HPDE6-E6E7 (cell line): Measurements from ENCODE around the gene KRTAP10-6.
"Not testable (repeated sequence)": the region's sequence is repeated elsewhere in the genome, so short reads cannot be mapped to it uniquely, and the experiment has no call there.

Source experiments
- DNase-seq: peaks from one replicate; pipeline ENCODE4 v3.0.0; 2011; ENCODE audit warnings: missing footprints; ENCODE audit errors: extremely low spot score

The KRTAP10-6 gene

DNA sequence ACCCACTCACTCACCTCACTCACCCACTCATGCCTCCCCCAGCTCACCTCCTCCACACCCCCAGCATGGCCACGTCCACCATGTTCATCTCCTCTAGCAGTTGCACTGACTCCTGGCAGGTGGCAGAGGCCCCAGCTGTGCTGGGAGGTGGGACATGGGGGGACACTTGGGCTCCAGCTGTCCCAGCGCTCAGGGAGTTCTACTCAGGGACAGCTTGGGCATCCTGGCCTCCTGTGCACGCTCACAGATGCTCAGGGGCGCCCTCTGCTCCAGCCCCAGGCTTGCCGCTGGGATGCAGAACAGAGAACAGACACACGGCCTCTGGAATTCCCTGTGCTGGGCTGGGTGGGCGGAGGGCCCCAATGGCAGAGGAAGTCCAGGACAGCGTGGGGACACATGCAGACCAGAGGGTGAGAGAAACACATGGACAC, 24.8 kb upstream of the KRTAP10-6 start:
- no peak for DNase-seq

DNA sequence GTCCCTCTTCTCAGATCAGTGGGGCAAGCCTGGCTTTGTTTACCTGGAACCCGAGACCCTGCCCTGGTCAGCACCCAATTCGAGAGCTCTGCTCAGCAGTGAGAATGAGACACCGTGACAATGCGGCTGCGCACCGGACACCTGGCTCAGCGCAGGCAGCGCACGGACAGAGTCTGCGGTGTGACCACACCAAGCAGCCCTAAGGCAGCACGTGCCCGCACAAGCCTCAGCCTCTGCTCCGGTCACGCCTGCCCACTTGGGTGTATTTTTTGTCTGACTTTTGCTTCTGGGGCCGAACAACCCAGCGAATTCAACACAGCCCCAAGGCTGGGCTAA, 24.3 kb upstream of the KRTAP10-6 start:
- DNase-seq: no peak

DNA sequence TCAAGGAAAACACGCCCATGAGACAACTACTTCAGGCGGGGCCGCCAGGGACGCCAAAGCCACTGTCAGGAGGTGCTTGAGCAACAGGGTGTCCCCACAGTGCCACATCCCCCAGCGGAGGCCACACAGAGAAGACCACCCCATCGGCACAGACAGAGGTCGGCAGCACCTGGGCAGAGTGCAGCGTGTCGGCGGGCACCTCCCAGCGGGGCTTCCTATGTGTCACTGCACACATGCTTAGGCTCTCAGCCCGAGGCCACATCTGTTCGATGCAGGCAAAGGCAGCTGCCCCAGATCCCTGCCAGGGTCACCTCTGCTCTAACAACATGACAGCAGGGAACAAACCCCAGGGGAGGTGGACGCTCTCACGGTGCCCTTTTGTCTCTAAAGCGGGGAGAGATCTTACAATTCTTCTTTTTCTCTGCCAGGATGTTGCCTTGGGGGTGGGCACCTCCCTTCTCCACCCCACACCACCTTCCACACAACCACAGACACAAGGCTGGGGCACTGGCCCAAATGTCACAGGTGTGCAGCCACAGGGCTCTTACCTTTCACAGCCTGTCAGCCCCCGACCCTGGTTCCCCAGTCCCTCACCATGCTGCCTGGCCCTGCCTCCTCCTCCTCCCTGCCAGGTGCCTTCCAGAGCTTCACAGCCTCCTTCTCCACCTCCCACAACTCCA, 23.7 kb upstream of the KRTAP10-6 start:
- DNase-seq: no peak

DNA sequence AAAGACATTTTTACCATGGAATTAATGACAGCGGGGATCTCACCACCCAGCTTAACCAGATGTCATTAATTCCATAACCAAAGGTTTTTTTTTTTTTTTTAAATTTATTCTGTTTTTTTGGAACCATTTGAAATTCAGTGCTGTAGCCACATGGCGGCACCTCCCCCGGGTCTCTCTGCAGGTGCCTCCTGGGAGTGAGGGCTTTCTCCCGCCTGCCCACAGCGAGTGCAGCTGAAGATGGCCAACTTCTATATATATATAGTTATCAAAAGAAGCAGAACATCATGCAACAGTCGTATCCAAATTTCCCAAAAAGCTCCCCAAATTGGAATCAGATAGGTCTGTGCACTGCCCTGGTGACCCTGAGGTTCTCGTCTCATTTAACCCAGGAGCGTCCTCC, 23.2 kb upstream of the KRTAP10-6 start:
- no peak for DNase-seq

DNA sequence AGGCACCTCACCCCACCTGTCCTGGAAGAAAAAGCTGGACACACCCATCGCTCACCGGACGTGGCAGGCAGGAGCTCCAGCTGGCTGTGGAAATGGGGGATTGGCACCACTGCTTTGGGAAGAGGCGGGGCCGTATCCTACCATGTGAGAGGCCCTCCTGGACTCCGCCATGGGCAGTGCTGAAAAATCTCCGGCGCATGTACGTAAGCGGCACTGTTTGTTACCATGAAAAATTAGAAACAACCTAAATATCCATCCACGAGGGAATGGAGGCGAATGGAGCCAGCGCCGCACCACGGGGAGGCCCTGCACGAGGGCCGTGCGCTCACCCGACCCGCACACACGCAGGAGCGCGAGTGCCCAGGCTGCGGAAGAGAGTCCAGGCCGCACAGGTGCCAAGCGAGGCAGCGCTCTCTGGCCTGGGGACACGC, 22.7 kb upstream of the KRTAP10-6 start:
- no peak for DNase-seq

DNA sequence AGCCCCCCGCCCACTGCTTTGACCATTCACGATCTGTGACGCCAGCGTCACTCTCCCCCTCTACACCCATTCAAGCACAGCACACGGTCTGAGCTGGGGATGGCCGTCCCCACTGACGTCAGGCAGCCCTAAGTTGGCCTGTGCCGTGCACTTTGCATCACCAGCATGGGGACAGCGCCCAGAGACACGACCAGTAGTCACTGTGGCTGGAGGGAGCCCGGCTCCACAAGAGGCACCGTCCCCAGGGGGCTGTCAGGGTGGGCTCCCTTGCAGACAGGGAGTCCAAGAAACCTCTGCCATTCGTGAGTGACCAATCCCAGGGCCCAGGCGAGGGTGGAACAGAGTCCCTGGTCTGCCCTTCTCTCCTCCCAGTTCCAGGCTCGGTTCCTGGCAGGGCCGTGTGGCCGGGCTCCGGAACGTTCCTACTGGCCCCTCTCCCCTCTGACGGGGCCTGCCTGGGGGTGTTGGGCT, 21.9 kb upstream of the KRTAP10-6 start:
- no peak for DNase-seq

DNA sequence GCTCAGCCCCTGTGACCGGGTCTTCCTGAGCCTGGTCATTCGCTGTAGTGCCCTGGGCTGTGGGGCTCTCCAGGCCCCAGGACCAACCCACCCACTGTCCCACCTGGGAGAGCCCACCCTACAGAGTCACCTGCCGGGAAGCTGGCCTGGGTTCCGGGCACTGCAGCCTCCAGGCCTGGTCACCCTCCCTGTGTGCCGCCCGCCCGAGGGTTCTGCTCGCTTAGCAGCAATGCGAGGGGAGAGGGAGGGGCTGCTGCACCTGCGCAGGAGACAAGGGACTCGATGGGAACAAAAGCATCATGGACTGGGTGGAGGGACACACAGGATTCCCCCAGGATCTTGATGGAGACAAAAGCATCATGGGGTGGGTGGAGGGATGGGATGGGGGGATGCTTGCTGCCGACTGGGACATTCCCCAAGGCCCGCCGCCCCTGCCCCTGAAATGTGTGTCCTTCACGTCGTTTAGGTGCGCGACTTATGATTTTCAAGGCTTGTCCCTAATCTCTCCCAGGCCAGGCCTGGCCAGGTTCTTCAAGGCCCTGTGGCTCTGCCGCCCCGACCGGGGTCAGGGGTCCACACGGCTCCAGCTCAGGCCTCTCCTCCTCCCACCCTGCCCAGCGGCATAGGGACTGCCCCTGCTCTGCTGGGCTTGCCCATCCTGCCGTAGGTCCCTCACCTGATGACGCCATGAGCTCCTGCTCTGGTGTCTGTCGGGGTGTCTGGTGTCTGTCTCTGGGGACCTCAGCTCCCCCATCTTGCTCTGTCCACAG, 21.3 kb upstream of the KRTAP10-6 start:
- no peak for DNase-seq

DNA sequence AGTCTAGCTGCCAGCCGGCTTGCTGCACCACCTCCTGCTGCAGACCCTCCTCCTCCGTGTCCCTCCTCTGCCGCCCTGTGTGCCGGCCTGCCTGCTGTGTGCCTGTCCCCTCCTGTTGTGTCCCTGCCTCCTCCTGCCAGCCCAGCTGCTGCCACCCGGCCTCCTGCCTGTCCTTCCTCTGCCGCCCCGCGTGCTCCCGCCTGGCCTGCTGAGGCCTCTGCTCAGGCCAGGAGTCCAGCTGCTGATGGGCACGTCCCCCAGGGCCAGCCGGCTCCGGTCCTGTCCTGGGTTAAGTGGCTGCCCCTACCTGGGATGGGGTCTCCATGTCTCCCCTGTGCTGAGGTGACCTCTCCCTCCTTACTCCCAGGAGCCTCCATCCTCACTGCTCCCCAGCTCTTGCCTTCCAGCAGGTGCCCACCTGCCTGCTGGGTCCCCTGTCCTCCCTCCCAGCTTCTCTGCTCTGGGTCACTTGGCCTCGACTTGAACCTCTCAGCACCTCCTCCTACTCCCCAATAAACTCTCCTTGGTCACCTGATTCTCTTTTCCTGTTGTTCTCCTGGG, 20.4 kb upstream of the KRTAP10-6 start:
- DNase-seq: no peak

DNA sequence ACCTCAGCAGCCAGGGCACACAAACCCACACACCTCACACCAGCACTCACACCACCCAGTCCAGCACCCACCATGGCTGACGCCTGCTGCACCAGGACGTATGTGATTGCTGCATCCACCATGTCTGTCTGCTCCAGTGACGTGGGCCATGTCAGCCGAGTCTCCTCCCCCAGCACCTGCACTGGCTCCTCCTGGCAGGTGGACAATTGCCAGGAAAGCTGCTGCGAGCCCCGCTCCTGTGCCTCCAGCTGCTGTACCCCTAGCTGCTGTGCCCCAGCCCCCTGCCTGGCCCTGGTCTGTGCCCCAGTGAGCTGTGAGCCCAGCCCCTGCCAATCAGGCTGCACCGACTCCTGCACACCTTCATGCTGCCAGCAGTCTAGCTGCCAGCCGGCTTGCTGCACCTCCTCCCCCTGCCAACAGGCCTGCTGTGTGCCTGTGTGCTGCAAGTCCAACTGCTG, 19.8 kb upstream of the KRTAP10-6 start, which contains the start of gene KRTAP10-8:
Gene KRTAP10-8, plus strand, starts transcription at position 51 of the 458 bp plus-strand sequence. Its CDS starts 22 bp downstream, at position 73.
- no peak for DNase-seq

DNA sequence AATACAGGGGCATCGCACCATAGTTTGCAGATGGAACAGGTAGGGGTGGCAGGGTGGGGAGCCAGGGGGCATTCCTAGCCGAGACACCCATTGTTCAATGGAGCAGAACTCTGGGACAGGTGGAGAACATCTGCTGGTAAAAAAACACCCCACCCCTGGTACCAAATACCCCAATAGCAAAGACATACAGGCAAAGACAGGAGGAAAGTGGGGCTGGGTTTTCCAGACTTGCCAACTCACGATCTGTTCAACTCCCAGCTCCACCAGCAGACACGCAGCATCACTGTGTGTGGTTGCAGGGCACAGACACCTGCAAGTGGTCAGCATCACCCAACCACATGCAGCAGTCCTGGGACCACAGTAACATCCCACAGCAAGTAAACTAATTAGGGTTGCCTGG, 19.2 kb upstream of the KRTAP10-6 start:
- no peak for DNase-seq

DNA sequence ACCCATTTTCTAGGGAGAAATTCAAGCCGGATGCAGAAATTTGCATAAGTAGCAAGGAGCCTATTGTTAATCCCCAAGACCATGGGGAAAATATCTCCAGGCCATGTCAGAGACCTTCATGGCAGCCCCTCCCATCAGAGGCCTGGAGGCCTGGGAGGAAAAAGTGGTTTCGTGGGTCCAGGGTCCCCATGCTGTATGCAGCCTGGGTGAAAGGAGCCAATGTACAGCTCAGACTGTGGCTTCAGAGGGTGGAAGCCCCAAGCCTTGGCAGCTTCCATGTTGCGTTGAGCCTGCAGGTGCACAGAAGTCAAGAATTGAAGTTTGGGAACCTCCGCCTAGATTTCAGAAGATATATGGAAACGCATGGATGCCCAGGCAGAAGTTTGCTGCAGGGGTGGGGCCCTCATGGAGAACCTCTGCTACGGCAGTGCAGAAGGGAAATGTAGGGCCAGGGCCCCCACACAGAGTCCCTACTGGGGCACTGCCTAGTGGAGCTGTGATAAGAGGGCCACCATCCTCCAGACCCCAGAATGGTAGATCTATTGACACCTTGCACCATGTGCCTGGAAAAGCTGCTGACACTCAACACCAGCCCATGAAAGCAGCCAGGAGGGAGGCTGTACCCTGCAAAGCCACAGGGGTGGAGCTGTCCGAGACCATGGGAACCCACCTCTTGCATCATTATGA, 18.0 kb upstream of the KRTAP10-6 start:
- not testable (repeated sequence) for DNase-seq

DNA sequence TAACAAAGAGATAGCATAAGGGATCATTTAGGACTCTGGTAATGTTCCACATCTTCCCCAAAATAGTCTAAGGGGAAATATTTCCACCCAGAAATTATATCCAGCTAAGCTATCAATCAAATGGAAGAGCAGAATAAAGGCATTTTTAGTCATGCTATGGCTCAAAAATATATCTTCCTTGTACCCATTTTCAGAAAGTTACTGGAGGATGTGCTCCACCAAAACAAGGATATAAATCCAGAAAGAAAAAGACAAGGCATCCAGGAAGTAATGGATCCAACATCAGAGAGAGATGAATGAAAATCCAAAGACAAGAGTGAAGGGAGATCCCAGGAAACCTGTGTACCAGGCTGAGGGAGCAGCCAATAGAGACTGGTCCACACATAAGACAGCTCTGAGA, 16.9 kb upstream of the KRTAP10-6 start:
- DNase-seq: no peak

DNA sequence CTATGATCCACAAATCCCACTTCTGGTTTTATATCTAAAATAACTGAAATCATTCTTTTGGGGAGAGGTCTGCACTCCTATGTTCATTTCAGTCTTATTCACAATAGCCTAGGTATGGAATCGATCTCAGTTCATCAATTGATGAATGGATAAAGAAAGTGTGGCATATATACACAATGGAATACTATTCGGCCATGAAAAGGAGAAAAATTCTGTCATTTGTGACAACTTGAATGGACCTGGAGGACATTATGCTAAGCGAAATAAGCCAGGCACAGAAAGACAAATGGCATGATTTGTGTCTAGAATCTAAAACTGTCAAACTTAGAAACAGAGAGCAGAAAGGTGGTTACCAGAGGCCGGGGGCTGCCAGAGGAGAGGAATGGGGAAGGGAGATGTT, 14.2 kb upstream of the KRTAP10-6 start:
- no peak for DNase-seq

DNA sequence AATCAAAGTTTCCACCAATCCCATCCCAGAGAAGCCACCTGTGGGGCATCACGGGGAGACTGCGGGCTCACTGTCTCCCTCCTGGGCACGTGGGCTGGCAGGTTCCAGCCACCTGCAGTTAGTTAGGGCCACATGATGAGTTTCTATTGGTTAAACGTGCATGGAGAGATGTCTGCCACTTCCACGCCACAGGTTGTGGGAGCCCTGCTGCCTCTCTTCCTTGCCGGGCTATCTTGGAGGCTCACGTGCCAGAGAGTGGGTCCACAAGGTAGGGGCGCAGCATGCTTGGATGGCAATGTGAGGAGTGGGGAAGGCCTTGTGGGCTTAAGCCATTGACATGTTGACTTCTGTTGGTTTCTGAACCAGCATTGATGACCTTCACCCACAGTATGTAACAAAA, 11.6 kb upstream of the KRTAP10-6 start:
- DNase-seq: no peak

DNA sequence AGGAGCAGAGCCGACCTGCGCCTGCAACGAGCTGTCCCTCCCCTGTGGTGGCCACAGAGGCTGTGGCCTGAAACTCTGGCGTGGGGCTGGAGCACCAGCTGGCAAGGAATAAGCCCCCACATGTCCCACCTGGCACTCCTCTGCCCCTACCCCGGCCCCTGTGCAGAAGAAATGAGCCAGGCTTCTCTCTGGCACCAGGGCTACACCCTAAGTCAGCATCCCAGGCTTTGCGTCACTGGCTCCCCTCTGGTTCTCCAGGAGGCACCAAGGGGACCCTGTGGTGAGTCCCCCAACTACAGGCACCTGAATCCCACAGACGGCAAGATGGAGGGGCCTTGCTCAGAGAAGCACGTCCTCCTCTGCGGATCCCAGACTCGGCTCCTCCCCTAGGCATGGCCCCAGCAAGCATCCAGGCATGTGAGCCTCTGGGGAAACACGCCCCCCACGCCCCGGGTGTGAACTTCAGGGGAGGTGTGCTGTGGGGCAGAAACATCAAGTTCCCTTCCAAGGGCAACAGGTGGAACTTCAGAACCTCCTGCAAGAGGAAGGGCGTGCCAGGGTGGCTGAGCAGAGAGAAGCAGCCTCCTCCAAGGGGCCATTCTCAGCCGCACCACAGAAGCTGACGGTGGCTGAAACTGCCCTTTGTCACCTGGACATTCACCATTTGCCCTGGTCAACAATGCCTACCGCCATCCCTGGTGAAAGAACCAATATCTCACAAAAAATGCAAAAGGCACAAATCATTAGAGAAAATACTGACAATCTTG, 11.0 kb upstream of the KRTAP10-6 start:
- no peak for DNase-seq

DNA sequence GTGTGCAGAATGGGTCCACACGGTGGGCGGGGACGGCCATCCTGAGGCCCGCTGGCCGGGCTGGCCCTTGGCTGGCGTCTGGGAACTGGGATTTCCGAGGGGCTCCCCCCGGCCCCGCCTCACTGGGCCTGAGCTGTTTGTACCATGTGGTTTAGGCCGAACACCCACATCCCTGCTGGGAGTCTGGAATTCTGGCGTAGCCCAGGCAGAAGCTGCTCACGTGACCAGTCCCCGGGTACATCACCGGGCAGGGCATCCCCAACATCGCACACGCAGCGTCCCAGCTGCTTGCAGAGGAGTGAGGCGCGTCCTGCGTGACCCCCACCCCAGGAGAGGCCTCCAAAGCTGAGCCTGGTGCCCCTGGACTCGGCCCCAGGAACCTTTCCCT, 10.2 kb upstream of the KRTAP10-6 start:
- no peak for DNase-seq

DNA sequence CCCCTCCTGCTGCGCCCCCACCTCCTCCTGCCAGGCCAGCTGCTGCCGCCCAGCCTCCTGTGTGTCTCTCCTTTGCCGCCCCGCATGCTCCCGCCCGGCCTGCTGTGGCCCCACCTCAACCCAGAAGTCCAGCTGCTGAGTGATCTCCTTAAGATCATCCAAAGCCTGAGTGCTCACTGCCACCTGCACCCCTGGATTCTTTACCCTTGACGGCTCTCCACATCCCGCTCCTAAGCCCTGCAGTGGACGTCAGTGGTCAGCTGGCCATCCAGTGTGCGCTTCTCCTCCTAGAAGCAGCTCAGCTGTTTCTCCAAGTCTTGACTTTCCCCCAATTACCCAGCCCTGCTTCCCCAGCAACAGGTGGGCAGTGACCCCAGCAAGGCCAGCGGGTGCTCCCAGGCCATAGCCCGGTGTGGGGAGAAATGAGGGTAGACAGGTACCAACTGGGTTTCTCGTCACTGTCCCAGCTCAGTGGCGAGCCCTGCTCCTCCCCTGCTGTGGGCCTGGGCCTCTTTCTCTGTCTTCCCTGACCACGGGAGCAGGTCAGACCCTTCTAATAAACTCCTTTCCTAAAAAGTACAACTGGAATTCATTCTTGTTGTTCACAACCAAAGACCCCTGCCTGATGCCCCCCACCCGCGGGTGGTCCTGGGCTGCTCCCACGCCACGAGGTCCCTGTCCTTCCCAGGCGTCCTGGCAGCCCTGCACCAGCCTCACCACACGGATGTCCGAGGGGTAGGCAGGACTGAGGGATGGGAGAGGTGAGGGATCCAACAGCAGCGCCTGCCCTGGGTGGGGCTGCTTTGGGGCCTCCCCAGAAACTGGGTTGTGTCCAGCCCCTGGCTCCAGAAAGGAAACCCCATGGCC, 9.5 kb upstream of the KRTAP10-6 start:
- DNase-seq: no peak

DNA sequence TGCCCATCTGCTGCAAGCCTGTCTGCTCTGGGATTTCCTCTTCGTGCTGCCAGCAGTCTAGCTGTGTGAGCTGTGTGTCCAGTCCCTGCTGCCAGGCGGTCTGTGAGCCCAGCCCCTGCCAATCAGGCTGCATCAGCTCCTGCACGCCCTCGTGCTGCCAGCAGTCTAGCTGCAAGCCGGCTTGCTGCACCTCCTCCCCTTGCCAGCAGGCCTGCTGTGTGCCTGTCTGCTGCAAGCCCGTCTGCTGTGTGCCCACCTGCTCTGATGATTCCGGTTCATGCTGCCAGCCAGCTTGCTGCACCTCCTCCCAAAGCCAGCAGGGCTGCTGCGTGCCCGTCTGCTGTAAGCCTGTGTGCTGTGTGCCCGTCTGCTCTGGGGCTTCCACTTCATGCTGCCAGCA, 8.8 kb upstream of the KRTAP10-6 start:
- not testable (repeated sequence) for DNase-seq

DNA sequence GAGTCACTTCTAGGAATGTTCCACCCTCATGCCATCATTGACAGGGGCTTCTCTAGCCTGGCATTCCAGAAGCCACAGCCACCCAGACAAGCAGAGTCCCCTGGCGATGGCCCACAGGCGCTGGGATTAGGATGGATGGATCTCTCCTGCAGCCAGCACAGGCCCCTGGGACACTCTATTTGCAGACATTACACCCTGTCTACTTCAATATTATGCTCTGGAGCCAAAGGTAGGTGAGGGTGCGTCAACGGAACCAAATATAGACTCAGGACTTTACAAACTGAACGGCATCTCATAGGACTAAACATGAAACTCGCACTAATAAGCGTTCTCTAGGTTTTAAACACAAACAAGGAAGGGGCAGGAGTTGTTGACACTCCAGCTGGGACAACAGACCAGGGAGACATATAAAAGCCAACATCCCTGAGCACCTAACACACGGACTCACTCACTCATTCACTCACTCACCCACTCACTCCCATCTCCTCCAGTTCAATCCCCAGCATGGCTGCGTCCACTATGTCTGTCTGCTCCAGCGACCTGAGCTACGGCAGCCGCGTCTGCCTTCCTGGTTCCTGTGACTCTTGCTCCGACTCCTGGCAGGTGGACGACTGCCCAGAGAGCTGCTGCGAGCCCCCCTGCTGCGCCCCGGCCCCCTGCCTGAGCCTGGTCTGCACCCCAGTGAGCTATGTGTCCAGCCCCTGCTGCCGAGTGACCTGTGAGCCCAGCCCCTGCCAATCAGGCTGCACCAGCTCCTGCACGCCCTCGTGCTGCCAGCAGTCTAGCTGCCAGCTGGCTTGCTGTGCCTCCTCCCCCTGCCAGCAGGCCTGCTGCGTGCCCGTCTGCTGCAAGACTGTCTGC, 8.0 kb upstream of the KRTAP10-6 start, which contains the start of gene KRTAP10-7:
Gene KRTAP10-7, plus strand, starts transcription at position 480 of the 861 bp plus-strand sequence. Its CDS starts 25 bp downstream, at position 505.
- DNase-seq: not testable (repeated sequence)
